H9 (cell line): ENCODE measurements around the gene CFAP97D2. TPM values are rescaled to one million over a fixed set of nuclear protein-coding genes. Genes with fewer than 3 reads are reported as not detected.

Experiments
- DNase-seq: peaks from one replicate; pipeline ENCODE4 v3.0.0-alpha.2; 2017
- H2AFZ ChIP-seq: one replicate; pipeline ENCODE4 v1.6.1; 2013; ENCODE audit warnings: mild to moderate bottlenecking, low read length, control low read depth, moderate library complexity
- H2AK5ac ChIP-seq: 2 replicates; pipeline ENCODE4 v1.6.1; 2013; ENCODE audit warnings: low read length, control low read depth, mixed read lengths; ENCODE audit not compliant: insufficient read length
- H2BK120ac ChIP-seq: one replicate; pipeline ENCODE4 v1.6.1; 2013; ENCODE audit warnings: low read depth, mild to moderate bottlenecking, low read length, control low read depth, inconsistent platforms; ENCODE audit not compliant: poor library complexity, severe bottlenecking
- H2BK12ac ChIP-seq: 2 replicates; pipeline ENCODE4 v1.6.1; 2013; ENCODE audit warnings: low read length, control low read depth, mixed read lengths, low read depth; ENCODE audit not compliant: insufficient read length
- H2BK15ac ChIP-seq: 2 replicates; pipeline ENCODE4 v1.6.1; 2013; ENCODE audit warnings: low read depth, low read length, control low read depth
- H2BK20ac ChIP-seq: one replicate; pipeline ENCODE4 v1.6.1; 2013; ENCODE audit warnings: low read depth, mild to moderate bottlenecking, low read length, control low read depth, inconsistent platforms; ENCODE audit not compliant: poor library complexity, severe bottlenecking
- H2BK5ac ChIP-seq: 2 replicates; pipeline ENCODE4 v1.6.1; 2013; ENCODE audit warnings: low read length, control low read depth, mixed read lengths; ENCODE audit not compliant: insufficient read length
- H3K14ac ChIP-seq: 2 replicates; pipeline ENCODE4 v1.6.1; 2013; ENCODE audit warnings: low read length, control low read depth; ENCODE audit not compliant: insufficient read depth
- H3K18ac ChIP-seq: 2 replicates; pipeline ENCODE4 v1.6.1; 2013; ENCODE audit warnings: low read depth, mild to moderate bottlenecking, mixed read lengths, low read length, control low read depth; ENCODE audit not compliant: insufficient read length
- H3K23ac ChIP-seq: 2 replicates; pipeline ENCODE4 v1.6.1; 2013; ENCODE audit warnings: low read length, control low read depth, mixed read lengths, low read depth; ENCODE audit not compliant: insufficient read length
- H3K23me2 ChIP-seq: 2 replicates; pipeline ENCODE4 v1.6.1; 2013; ENCODE audit warnings: low read depth, mild to moderate bottlenecking, mixed read lengths, low read length, control low read depth; ENCODE audit not compliant: insufficient read length, poor library complexity, severe bottlenecking
- H3K27ac ChIP-seq: 2 replicates; pipeline ENCODE4 v1.5.1; 2013; ENCODE audit warnings: low read length, control low read depth, mixed read lengths, low read depth; ENCODE audit not compliant: insufficient read length
- H3K27me3 ChIP-seq: 2 replicates; pipeline ENCODE4 v1.6.1; 2013; ENCODE audit warnings: low read length, control low read depth, inconsistent platforms; ENCODE audit not compliant: insufficient read depth
- H3K4ac ChIP-seq: 2 replicates; pipeline ENCODE4 v1.6.1; 2013; ENCODE audit warnings: low read depth, mild to moderate bottlenecking, control low read depth, inconsistent platforms, low read length, moderate library complexity
- H3K4me1 ChIP-seq: 2 replicates; pipeline ENCODE4 v1.6.1; 2013; ENCODE audit warnings: low read length, control low read depth, inconsistent platforms; ENCODE audit not compliant: insufficient read depth
- H3K4me2 ChIP-seq: 2 replicates; pipeline ENCODE4 v1.6.1; 2013; ENCODE audit warnings: low read length, control low read depth, mixed read lengths; ENCODE audit not compliant: insufficient read length, insufficient read depth
- H3K56ac ChIP-seq: 2 replicates; pipeline ENCODE4 v1.6.1; 2013; ENCODE audit warnings: low read depth, mild to moderate bottlenecking, mixed read lengths, low read length, control low read depth; ENCODE audit not compliant: insufficient read length
- H3K79me1 ChIP-seq: 2 replicates; pipeline ENCODE4 v1.6.1; 2013; ENCODE audit warnings: low read depth, mild to moderate bottlenecking, moderate library complexity, low read length, control low read depth, inconsistent platforms; ENCODE audit not compliant: insufficient read depth, poor library complexity, severe bottlenecking
- H3K79me2 ChIP-seq: 2 replicates; pipeline ENCODE4 v1.6.1; 2013; ENCODE audit warnings: low read length, control low read depth, inconsistent platforms; ENCODE audit not compliant: insufficient read depth
- H3K9ac ChIP-seq: 2 replicates; pipeline ENCODE4 v1.6.1; 2013; ENCODE audit warnings: low read length, control low read depth, mixed read lengths; ENCODE audit not compliant: insufficient read length; ENCODE audit errors: extremely low read depth
- H3K9me3 ChIP-seq: one replicate; pipeline ENCODE4 v1.6.1; 2013; ENCODE audit warnings: low read depth, low read length, inconsistent platforms; ENCODE audit not compliant: control insufficient read depth
- H3T11ph ChIP-seq: one replicate; pipeline ENCODE4 v1.6.1; 2013; ENCODE audit warnings: mild to moderate bottlenecking, low read length, control low read depth, inconsistent platforms
- H4K20me1 ChIP-seq: one replicate; pipeline ENCODE4 v1.6.1; 2013; ENCODE audit not compliant: control insufficient read depth, insufficient read length, insufficient read depth
- H4K5ac ChIP-seq: 2 replicates; pipeline ENCODE4 v1.6.1; 2013; ENCODE audit warnings: low read depth, mild to moderate bottlenecking, mixed read lengths, low read length, control low read depth; ENCODE audit not compliant: insufficient read length
- H4K8ac ChIP-seq: replicated peaks from 2 replicates; pipeline ENCODE4 v1.6.1; 2013; ENCODE audit warnings: low read length, control low read depth, mixed read lengths, low read depth; ENCODE audit not compliant: insufficient read length
- H4K91ac ChIP-seq: 2 replicates; pipeline ENCODE4 v1.6.1; 2013; ENCODE audit warnings: low read depth, mild to moderate bottlenecking, moderate library complexity, mixed read lengths, low read length, control low read depth; ENCODE audit not compliant: insufficient read length
- H3K27ac Mint-ChIP-seq, 3 experiments: 2 replicates in 2 of 3; 3 replicates in 1 of 3; pipeline ENCODE4 v1.8.0; 2020 to 2021; ENCODE audit warnings: mixed read lengths in 3 of 3, mild to moderate bottlenecking in 1 of 3, moderate library complexity in 1 of 3
- H3K27me3 Mint-ChIP-seq: 2 replicates; pipeline ENCODE4 v1.8.0; 2021; ENCODE audit warnings: low read depth, mild to moderate bottlenecking, moderate library complexity, mixed read lengths
- H3K36me3 Mint-ChIP-seq, 3 experiments: 2 replicates in 2 of 3; 3 replicates in 1 of 3; pipeline ENCODE4 v1.8.0; 2020 to 2021; ENCODE audit warnings: low read depth in 3 of 3, mixed read lengths in 3 of 3; ENCODE audit not compliant: insufficient read depth in 1 of 3
- H3K4me1 Mint-ChIP-seq, 2 experiments: 2 replicates each; pipeline ENCODE4 v1.8.0; 2020; ENCODE audit warnings: mixed read lengths in 2 of 2
- H3K4me3 Mint-ChIP-seq, 2 experiments: 2 replicates in 1 of 2; 3 replicates in 1 of 2; pipeline ENCODE4 v1.8.0; 2020 to 2021; ENCODE audit warnings: mild to moderate bottlenecking in 2 of 2, mixed read lengths in 2 of 2, moderate library complexity in 1 of 2
- H3K9me3 Mint-ChIP-seq, 2 experiments: 2 replicates in 1 of 2; 3 replicates in 1 of 2; pipeline ENCODE4 v1.8.0; 2020; ENCODE audit warnings: mild to moderate bottlenecking in 2 of 2, mixed read lengths in 2 of 2, moderate library complexity in 1 of 2
- CTCF ChIP-seq: fragments of 200-600 bp; sonication (generic); conservative IDR thresholded peaks from 3 replicates; pipeline ENCODE4 v1.8.0; 2021; ENCODE audit warnings: antibody characterized with exemption, mild to moderate bottlenecking
- WGBS: extraction: QIAGEN DNeasy Blood & Tissue Kit; methylation state at CpG from one replicate; pipeline ENCODE4 v1.1.7; 2013; ENCODE audit warnings: missing lambda C conversion rate, low lambda C conversion rate, mixed read lengths; ENCODE audit not compliant: insufficient read length; ENCODE audit errors: extremely low coverage; 5-methylcytosine and 5-hydroxymethylcytosine counted together
- total RNA-seq: library from RNA; stranded (reverse); gene quantifications from 2 replicates; pipeline ENCODE4 v1.2.1, GENCODE V29; 2021

CFAP97D2 gene
- total RNA-seq, 1 experiment from 2014 or later: not detected

GRCh38 chr13:114257014-114257413 lies 78.0 kb downstream of the CFAP97D2 start:
- no peak for TF ChIP-seq CTCF
- H3K79me2 ChIP-seq: no peaks in the 10 kb centered on the region
- no peak overlapping the region for H2AFZ ChIP-seq
- no peak overlapping the region for H4K91ac ChIP-seq
- H2BK5ac ChIP-seq: no peak overlapping the region
- Mint-ChIP-seq H3K27me3 (no peaks in the 10 kb centered on the region), H3K36me3 (peaks cover 35 to 85% (median 70%) of the 10 kb centered on the region in 3 experiments; a peak in 6 of 7 replicates), H3K4me3 (no peak overlapping the region), H3K4me1 (peaks cover 22 to 24% of the 10 kb centered on the region in 2 experiments), H3K27ac (peak overlapping the region in 2 of 3 experiments; percentile 84 to 93; a peak in 4 of 7 replicates), H3K9me3 (no peaks in the 10 kb centered on the region)
- H3K9ac ChIP-seq: no peak overlapping the region
- H3K56ac ChIP-seq: no peak overlapping the region
- no peaks in the 10 kb centered on the region for H3K23me2 ChIP-seq
- H2BK20ac ChIP-seq: no peak overlapping the region
- no peak overlapping the region for H3K23ac ChIP-seq
- DNase-seq: peak; percentile 56
- H4K8ac ChIP-seq: no peak overlapping the region
- no peak overlapping the region for H2BK12ac ChIP-seq
- no peaks in the 10 kb centered on the region for H3K4me1 ChIP-seq
- H3K4me2 ChIP-seq: no peak overlapping the region
- no peaks in the 10 kb centered on the region for H3K27me3 ChIP-seq
- H2AK5ac ChIP-seq: no peak overlapping the region
- no peaks in the 10 kb centered on the region for H3K79me1 ChIP-seq
- no peak overlapping the region for H3K27ac ChIP-seq
- H2BK120ac ChIP-seq: no peak overlapping the region
- no peak overlapping the region for H2BK15ac ChIP-seq
- H3T11ph ChIP-seq: no peak overlapping the region
- H4K5ac ChIP-seq: no peak overlapping the region
- no peaks in the 10 kb centered on the region for H4K20me1 ChIP-seq
- H3K9me3 ChIP-seq: no peaks in the 10 kb centered on the region
- no peak overlapping the region for H3K4ac ChIP-seq
- no peak overlapping the region for H3K14ac ChIP-seq
- no peak overlapping the region for H3K18ac ChIP-seq
- no CpG with 5 or more reads among the region's 4 CpGs for WGBS
